DND-41 (cell line): ENCODE results near the gene TAGAP.

ENCODE experiments used
- CTCF ChIP-seq: IDR thresholded peaks from 2 replicates; pipeline ENCODE4 v1.5.1; 2012; ENCODE audit warnings: borderline replicate concordance, low read length, moderate library complexity, mild to moderate bottlenecking; ENCODE audit not compliant: poor library complexity, severe bottlenecking; ENCODE audit errors: extremely low read depth
- EZH2 ChIP-seq: IDR thresholded peaks from 3 replicates; pipeline ENCODE4 v1.6.1; 2012; ENCODE audit warnings: borderline replicate concordance, low read depth, mild to moderate bottlenecking, moderate library complexity, low read length, inconsistent platforms; ENCODE audit not compliant: severe bottlenecking

- TF ChIP-seq CTCF (no peak), EZH2 (no peak)
These were observed 41.3 kb upstream of the TAGAP start for GRCh38 chr6:159086033-159086618.
